HG03196 (cell line): ENCODE measurements around the gene IGSF21.
"Not testable (repeated sequence)": the region's sequence is repeated elsewhere in the genome, so short reads cannot be mapped to it uniquely, and the experiment has no call there.

ENCODE experiments used
- ATAC-seq: cut with Tn5 transposase; IDR thresholded peaks from one replicate; pipeline ENCODE4 v1.9.1; 2021; ENCODE audit not compliant: unreplicated experiment

IGSF21 gene

GRCh38 chr1:18352636-18353265 lies 245.2 kb downstream of the IGSF21 start:
- no peak for ATAC-seq

DNA sequence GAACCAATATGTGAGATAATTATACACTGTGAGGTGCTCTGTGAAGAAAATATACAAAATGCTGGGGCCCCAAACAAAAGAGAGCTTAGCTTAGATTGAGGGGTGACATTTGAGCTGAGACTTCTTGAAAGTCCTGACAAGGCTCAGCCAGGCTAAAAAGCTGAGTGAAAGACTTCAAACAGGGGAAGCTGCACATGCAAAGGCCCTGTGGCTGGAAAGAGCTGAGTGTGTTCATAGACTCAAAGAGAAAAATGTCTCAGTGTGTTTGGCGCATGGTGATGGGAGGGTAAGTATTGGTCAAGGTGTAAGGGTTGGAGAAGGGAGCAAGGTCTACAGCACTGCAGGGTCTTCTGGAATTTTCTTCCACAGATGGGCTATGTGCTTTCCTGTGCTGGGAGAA lies 245.9 kb downstream of the IGSF21 start:
- ATAC-seq = no peak

DNA sequence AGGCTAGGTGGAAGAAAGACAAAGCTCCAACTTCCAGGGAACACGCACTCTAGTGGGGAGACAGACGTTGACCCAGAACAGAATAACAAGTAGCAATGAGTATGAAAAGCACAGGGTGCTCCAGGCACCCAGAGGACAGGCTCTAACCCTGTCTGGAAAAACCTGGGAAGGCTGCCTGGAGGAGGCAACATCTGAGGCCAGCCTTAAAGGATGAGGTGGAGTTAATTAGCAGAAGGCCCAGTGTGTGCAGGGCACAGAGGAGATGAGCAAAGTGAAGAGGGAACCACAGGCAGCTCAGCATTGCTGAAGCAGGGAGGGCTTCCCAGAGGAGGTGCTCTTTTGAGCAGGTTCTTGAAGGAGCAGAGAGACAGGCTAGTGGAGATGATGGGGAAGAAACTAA lies 246.4 kb downstream of the IGSF21 start:
- no peak for ATAC-seq

- no peak for ATAC-seq
Measured at GRCh38 chr1:18354612-18355011, 247.0 kb downstream of the IGSF21 start.

- ATAC-seq = no peak
Measured at GRCh38 chr1:18357622-18358230, 250.1 kb downstream of the IGSF21 start.

- no peak for ATAC-seq
Measured at GRCh38 chr1:18358600-18358999, 251.0 kb downstream of the IGSF21 start.

DNA sequence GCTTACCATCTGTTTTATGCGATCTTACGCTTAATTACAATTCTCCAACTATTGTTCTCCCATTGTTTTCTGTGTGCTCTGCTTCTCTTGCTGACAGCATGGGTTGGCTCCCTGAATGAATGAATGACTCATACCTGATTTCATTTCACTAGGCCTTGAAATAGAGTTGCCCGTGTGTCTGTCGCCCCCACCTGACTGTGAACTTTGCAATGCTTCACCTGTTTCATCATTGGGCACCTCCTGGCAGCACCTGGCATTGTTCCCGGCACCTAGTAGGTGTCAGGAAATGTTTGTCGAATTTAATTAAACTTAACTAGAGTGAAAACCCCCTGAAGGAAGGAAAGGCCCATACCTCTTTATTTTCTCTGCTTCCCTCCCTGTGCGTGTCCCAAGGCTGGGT lies 252.7 kb downstream of the IGSF21 start:
- no peak for ATAC-seq

DNA sequence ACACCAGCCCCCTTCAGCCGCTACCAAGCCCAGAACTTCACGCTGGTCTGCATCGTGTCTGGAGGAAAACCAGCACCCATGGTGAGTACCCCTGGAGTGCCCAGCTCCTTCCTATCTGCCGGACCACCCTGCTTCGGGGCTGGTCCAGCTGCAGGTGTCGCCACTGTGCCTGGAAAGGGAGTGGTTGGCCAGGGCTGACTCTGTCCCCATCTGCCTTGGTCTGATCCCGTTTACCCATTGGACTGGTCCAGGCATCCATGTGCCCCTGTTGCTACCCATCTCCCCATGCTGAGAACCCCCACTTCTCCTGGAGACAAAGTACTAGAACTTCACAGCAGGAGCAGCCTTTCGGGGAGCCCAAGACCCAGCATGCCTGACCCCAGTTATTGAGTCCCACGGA lies 254.6 kb downstream of the IGSF21 start:
- ATAC-seq = no peak

- ATAC-seq = no peak
Measured at GRCh38 chr1:18363436-18363835, 255.8 kb downstream of the IGSF21 start.

GRCh38 chr1:18365099-18365705 lies 257.6 kb downstream of the IGSF21 start:
- no peak for ATAC-seq

DNA sequence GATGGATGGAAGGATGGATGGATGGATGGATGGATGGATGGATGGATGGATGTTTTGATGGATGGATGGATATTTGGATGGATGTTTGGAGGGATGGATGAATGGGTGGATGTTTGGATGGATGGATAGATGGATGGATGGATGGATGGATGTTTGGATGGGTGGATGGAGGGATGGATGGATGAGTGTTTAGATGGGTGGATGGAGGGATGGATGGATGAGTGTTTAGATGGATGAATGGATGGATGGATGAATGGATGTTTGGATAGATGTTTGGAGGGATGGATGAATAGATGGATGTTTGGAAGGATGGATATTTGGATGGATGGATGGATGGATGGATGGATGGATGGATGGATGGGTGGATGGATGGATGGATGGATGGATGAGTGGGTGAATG lies 264.9 kb downstream of the IGSF21 start:
- ATAC-seq = not testable (repeated sequence)

DNA sequence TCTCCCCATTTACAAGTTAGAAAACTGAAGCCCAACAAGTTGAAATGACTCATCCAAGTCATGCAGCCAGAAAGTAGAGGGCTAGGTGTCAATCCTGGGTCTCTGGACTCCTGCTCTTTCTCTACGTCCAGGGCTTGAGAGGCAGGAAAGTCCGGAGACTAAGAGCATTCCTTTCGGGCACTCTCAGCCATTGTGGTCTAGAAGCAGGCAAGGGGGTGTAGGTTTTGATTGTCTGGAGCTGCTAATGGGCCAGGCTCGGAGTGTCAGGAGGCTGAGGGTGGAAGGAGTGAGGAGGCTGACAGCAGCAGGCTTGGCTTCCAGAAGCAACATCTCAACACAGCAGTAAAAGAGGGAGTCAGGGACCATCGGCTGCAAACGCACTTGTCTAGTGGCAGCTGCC lies 265.6 kb downstream of the IGSF21 start:
- ATAC-seq = no peak

DNA sequence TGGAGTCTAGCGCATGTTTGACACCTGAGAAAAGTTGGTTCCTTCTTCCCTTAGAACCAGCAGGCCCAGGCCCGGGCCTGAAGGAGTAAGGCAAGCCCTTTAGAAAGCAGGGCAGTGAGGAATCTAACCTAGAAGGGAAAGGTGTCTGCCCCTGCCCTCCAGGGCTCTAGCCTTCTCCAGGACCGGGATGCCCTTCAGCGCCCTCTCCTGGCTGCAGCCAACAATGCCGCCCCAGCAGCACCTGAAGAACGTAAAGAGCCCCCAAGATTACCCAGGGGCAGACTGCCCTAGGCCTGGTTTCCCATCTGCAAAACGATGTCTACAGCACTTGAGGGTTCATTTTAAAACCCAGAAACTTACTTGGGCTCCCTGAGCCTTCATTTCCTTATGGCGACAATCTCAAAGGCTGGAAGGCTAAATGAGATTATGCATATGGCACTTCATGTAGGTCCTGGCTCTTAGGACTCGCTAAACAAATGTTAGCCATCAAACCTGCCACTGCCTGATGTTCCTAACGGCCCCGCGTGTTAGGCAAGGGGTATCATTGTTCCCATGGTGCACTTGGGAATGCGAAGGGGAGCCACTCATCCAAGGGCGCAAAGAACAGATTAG lies 266.4 kb downstream of the IGSF21 start:
- no peak for ATAC-seq

GRCh38 chr1:18376661-18377060 lies 269.1 kb downstream of the IGSF21 start:
- no peak for ATAC-seq

GRCh38 chr1:18380288-18380687 lies 272.7 kb downstream of the IGSF21 start:
- no peak for ATAC-seq

GRCh38 chr1:18384059-18384458 lies 276.5 kb downstream of the IGSF21 start:
- no peak for ATAC-seq

DNA sequence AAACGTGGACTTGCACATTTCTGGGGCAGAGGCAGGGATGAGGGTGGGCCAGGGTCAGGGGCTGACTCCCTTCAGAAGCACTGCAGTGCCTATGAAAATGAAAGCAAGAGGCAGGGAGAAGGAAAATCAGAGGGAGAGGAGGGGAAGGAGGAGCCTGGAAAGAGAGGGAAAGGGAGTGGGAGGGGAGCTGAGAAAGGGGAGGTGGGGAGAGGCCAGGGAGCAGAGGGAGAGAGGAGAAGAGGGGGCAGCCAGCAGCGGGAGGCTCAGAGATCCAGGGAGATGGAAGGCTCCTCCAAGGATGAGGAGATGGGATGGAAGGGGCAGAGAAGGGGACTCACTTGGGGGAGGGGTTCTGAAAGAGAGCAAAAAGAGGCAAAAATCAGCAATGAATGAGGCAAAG lies 276.9 kb downstream of the IGSF21 start:
- no peak for ATAC-seq

DNA sequence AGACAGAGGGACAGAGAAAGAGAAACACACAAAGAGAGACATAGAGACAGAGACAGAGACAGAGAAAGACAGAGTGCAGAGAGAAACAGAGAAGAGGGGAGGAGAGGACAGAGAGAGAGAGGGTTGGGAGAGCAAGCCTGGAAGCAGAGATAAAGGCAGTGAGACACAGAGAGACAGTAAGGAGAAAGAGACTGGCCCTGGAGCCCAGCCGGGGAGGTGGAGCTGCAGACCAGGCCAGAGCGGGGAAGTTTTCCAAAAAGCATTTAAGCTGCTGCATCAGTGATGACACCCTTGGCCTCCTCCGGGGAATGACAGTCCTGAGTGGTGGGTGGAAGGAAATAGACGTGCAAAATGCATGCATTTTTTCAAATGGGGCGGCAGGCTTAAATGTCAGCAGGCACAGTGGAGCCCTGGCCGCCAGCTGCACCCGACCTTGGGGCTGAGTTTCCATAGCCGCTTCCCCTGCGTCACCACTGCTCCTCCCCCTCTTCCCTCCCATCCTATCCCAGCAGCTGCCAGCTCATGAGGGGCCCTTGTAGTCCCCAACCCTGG lies 277.7 kb downstream of the IGSF21 start:
- ATAC-seq = no peak

GRCh38 chr1:18386591-18386990 lies 279.0 kb downstream of the IGSF21 start:
- no peak for ATAC-seq

- ATAC-seq = no peak
Measured at GRCh38 chr1:18387307-18387706, 279.7 kb downstream of the IGSF21 start.

DNA sequence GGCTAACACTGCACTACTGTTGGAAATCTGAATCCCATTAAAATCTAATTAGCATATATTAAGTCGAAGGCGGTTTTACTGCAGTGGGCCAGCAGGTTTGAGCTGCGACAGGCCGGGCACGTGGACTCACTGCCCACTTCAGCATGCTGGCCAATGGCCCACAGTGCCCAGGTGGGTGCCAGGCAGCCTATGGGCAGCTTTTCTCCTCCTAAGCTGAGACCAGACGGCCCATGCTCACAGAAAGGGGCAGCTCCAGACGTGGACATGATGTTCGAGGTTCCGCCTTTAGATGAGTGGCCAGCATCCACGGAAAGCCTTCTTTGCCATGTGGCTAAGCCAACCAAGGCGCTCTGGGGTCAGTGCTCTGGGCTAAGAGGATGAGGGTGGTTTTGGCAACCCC lies 283.4 kb downstream of the IGSF21 start:
- ATAC-seq = no peak

GRCh38 chr1:18394563-18395156 lies 287.1 kb downstream of the IGSF21 start:
- ATAC-seq = no peak
